GM12878 (cell line): ENCODE results near the gene AHNAK2. TPM values are rescaled to one million over a fixed set of nuclear protein-coding genes. Genes with fewer than 3 reads are reported as not detected.

Experiments used
- ATAC-seq: fragments of 200-7000 bp; cut with Tn5 transposase; 3 replicates; pipeline ENCODE4 v1.9.1; 2020; ENCODE audit warnings: mild to moderate bottlenecking, moderate library complexity
- BruUV-seq: library from RNA; stranded (reverse); fragments of 400-500 nt; replicated peaks from 2 replicates; lab custom pipeline; 2021; lab: Mats Ljungman, UMichigan
- CTCF ChIA-PET: fragments of 300-600 bp; sonication (Branson Sonifier 250); formaldehyde crosslinking; extraction: SDS; loops from one replicate; lab custom pipeline; 2021; ENCODE audit warnings: inconsistent platforms; lab: Yijun Ruan, JAX
- POLR2A ChIA-PET: fragments of 350-600 bp; formaldehyde crosslinking; extraction: SDS; loops from one replicate; lab custom pipeline; 2021; ENCODE audit warnings: inconsistent platforms; lab: Charles Lee
- RAD21 ChIA-PET: fragments of 300-600 bp; sonication (Branson Sonifier 250); formaldehyde crosslinking; loops from one replicate; lab custom pipeline; 2023; ENCODE audit warnings: antibody characterized with exemption; ENCODE audit not compliant: unreplicated experiment; lab: Charles Lee
- SMC1A ChIA-PET: fragments of 300-600 bp; sonication (Branson Sonifier 250); formaldehyde crosslinking; loops from one replicate; lab custom pipeline; 2023; ENCODE audit not compliant: unreplicated experiment, uncharacterized antibody; lab: Charles Lee
- DNase-seq: peaks from one replicate; pipeline ENCODE4 v3.0.0-alpha.2; 2011; ENCODE audit warnings: low read depth, low spot score
- FAIRE-seq: peaks from 3 replicates; lab custom pipeline; 2011; peaks lifted over from hg19 to GRCh38; lab: Jason Lieb, UNC
- H2AFZ ChIP-seq: 2 replicates; pipeline ENCODE4 v1.6.0; 2011; ENCODE audit warnings: low read depth, low read length, control low read depth; ENCODE audit not compliant: control insufficient read depth
- H3K27ac ChIP-seq: 2 replicates; pipeline ENCODE4 v1.5.1; 2011; ENCODE audit warnings: control low read depth; ENCODE audit not compliant: control insufficient read depth, insufficient read depth
- H3K27me3 ChIP-seq, 2 experiments: replicated peaks in 1 of 2; 2 replicates each; pipeline versions ENCODE4 v1.6.0 to v1.6.1; 2011; ENCODE audit warnings: low read length in 1 of 2; ENCODE audit not compliant: control insufficient read depth in 2 of 2, insufficient read depth in 2 of 2
- H3K36me3 ChIP-seq, 2 experiments: 2 replicates each; pipeline ENCODE4 v1.5.1; 2011; ENCODE audit warnings: low read length in 1 of 2; ENCODE audit not compliant: control insufficient read depth in 2 of 2, insufficient read depth in 2 of 2
- H3K4me1 ChIP-seq: 2 replicates; pipeline ENCODE4 v1.6.1; 2011; ENCODE audit warnings: mild to moderate bottlenecking, low read length, moderate library complexity, mixed read lengths; ENCODE audit not compliant: control insufficient read depth, insufficient read depth
- H3K4me2 ChIP-seq: 2 replicates; pipeline ENCODE4 v1.6.0; 2011; ENCODE audit warnings: control low read depth; ENCODE audit not compliant: control insufficient read depth, insufficient read depth
- H3K4me3 ChIP-seq: fragments of 200-600 bp; sonication (generic); 2 replicates; pipeline ENCODE4 v1.5.1; 2016
- H3K79me2 ChIP-seq: 2 replicates; pipeline ENCODE4 v1.6.0; 2011; ENCODE audit warnings: low read length; ENCODE audit not compliant: control insufficient read depth, insufficient read depth
- H3K9ac ChIP-seq: 2 replicates; pipeline ENCODE4 v1.8.0; 2011; ENCODE audit warnings: low read length, control low read depth, mixed read lengths; ENCODE audit not compliant: control insufficient read depth, insufficient read depth
- H3K9me3 ChIP-seq: replicated peaks from 3 replicates; pipeline ENCODE4 v1.5.1; 2011; ENCODE audit warnings: mild to moderate bottlenecking, low read length; ENCODE audit not compliant: control insufficient read depth, insufficient read depth
- H4K20me1 ChIP-seq: 2 replicates; pipeline ENCODE4 v1.6.0; 2011; ENCODE audit not compliant: control insufficient read depth, insufficient read depth
- CBFB ChIP-seq: IDR thresholded peaks from 2 replicates; pipeline ENCODE4 v1.6.1; 2016; ENCODE audit warnings: antibody characterized with exemption, low read depth
- CREM ChIP-seq: IDR thresholded peaks from 2 replicates; pipeline ENCODE4 v1.6.1; 2014; ENCODE audit warnings: antibody characterized with exemption, low read depth
- KDM1A ChIP-seq: fragments of 200-600 bp; sonication (generic); IDR thresholded peaks from 2 replicates; pipeline ENCODE4 v1.6.1; 2016; ENCODE audit warnings: borderline replicate concordance
- SMC3 ChIP-seq: IDR thresholded peaks from 2 replicates; pipeline ENCODE4 v1.6.1; 2011; ENCODE audit warnings: low read length, improper control_type of control experiment, borderline replicate concordance
- TARDBP ChIP-seq: IDR thresholded peaks from 2 replicates; pipeline ENCODE4 v1.6.1; 2016; ENCODE audit warnings: borderline replicate concordance
- ZBTB11 ChIP-seq: fragments of 450-650 bp; formaldehyde crosslinking; IDR thresholded peaks from 2 replicates; pipeline ENCODE4 v1.5.0; 2022; ENCODE audit warnings: mild to moderate bottlenecking, missing genetic modification characterization
- ZBTB40 ChIP-seq: fragments of 450-650 bp; IDR thresholded peaks from 2 replicates; pipeline ENCODE4 v1.6.1; 2016; ENCODE audit warnings: mild to moderate bottlenecking, moderate library complexity, borderline replicate concordance
- WGBS: methylation state at CpG from one replicate; pipeline ENCODE4 v1.1.6; 2016; ENCODE audit warnings: low lambda C conversion rate; ENCODE audit not compliant: insufficient replicate concordance, insufficient coverage; ENCODE audit errors: missing lambda C conversion rate; 5-methylcytosine and 5-hydroxymethylcytosine counted together
- in situ Hi-C: fragments of 300-500 bp; cut with MboI; formaldehyde crosslinking; loops from 9 replicates; pipeline ENCODE4 v1.14.3; 2018; ENCODE audit warnings: mixed read lengths
- intact Hi-C: fragments of 100-400 bp; cut with micrococcal nuclease; formaldehyde crosslinking; loops from one replicate; pipeline ENCODE4 v1.14.2; 2022; ENCODE audit not compliant: unreplicated experiment
- polyA plus RNA-seq, 11 experiments: library from polyadenylated mRNA; depleted of rRNA in 4 of 11; unstranded in 6 of 11; stranded (reverse) in 5 of 11; fragments of >200 nt; fragmentation: Nextera tagmentation in 4 of 11; fragmentation: Illumina TruSeq in 1 of 11; extraction: Ambion mirVana in 4 of 11; extraction: Trizol in 1 of 11; gene quantifications; 1 replicate in 1 of 11; 2 replicates in 10 of 11; pipeline versions ENCODE4 v1.2.1 to v1.2.3, GENCODE V29; 2011 to 2016; ENCODE audit warnings: inconsistent platforms in 2 of 11, missing spikeins in 2 of 11, low read depth in 1 of 11
- total RNA-seq, 4 experiments: library from RNA; depleted of rRNA in 3 of 4; stranded (reverse); fragments of >200 nt in 3 of 4; fragmentation: Illumina TruSeq in 1 of 4; extraction: Trizol in 1 of 4; gene quantifications; 2 replicates each; pipeline versions ENCODE4 v1.2.1 to v1.2.3, GENCODE V29; 2013 to 2021

AHNAK2 gene
- total and polyA plus RNA-seq, 10 of the 15 experiments (the other 5 are each of a cell fraction or from before 2014, with no cell fraction given), result 0.03 to 0.10 TPM; not detected in 8

GRCh38 chr14:104933746-104934733 is 44.1 kb downstream of the AHNAK2 start:
- in situ Hi-C loops (no loop called here), intact Hi-C loops (loop anchor here (5.0 kb wide), 1 partner anchor 37 kb away; no protein-coding TSS in a partner anchor)
- H3K9me3 ChIP-seq, result no peaks in the 10 kb centered on the region
- H3K9ac ChIP-seq, result no peak overlapping the region
- RAD21 ChIA-PET, result interaction anchor here (0.6 to 1.2 kb wide), 3 partner anchors 34 to 152 kb away, joined by 3 to 4 read pairs (median 3); no protein-coding TSS in a partner anchor
- TF ChIP-seq CBFB (no peak), ZBTB40 (no peak), TARDBP (no peak), SMC3 (no peak), KDM1A (no peak), ZBTB11 (CRISPR knock-in tag) (no peak), CREM (no peak)
- no peak for DNase-seq
- H4K20me1 ChIP-seq, result no peaks in the 10 kb centered on the region; the same call in 1 of the 2 replicates
- no peak for ATAC-seq
- no peak for FAIRE-seq
- CTCF ChIA-PET, result interaction anchor here (0.8 to 1.2 kb wide), 3 partner anchors 10 to 47 kb away, joined by 3 to 6 read pairs (median 3); partner anchors contain the start of gene PLD4
- H3K27ac ChIP-seq, result no peak overlapping the region
- POLR2A ChIA-PET, result no interaction called here
- H3K27me3 ChIP-seq, result peaks cover 7 to 11% of the 10 kb centered on the region in 2 experiments
- no TSS peak for BruUV-seq
- H3K36me3 ChIP-seq, result no peaks in the 10 kb centered on the region
- no peaks in the 10 kb centered on the region for H3K79me2 ChIP-seq
- no peak overlapping the region for H2AFZ ChIP-seq
- 81% methylated on average over 3 of the region's 42 CpGs for WGBS
- H3K4me1 ChIP-seq, result no peaks in the 10 kb centered on the region
- SMC1A ChIA-PET, result interaction anchor here (0.9 kb wide), 1 partner anchor 38 kb away, joined by 4 read pairs; no protein-coding TSS in a partner anchor
- no peak overlapping the region for H3K4me3 ChIP-seq
- no peak overlapping the region for H3K4me2 ChIP-seq
